GM19023 (cell line): ENCODE data around the gene CD68.
"Not testable (repeated sequence)": the region's sequence is repeated elsewhere in the genome, so short reads cannot be mapped to it uniquely, and the experiment has no call there.

Source experiments
- ATAC-seq: cut with Tn5 transposase; IDR thresholded peaks from one replicate; pipeline ENCODE4 v1.9.1; 2021; ENCODE audit warnings: mild to moderate bottlenecking, moderate library complexity; ENCODE audit not compliant: unreplicated experiment

CD68 gene

GRCh38 chr17:7577327-7578199 is 1.9 kb upstream of the CD68 start:
- no peak for ATAC-seq

- no peak for ATAC-seq
Measured at GRCh38 chr17:7579834-7580603, 581 bp downstream of the CD68 start.

- no peak for ATAC-seq
Measured at GRCh38 chr17:7580604-7581575, 1.5 kb downstream of the CD68 start.

GRCh38 chr17:7582396-7583252 is 3.2 kb downstream of the CD68 start:
- no peak for ATAC-seq

- peak; percentile 78 for ATAC-seq
Measured at GRCh38 chr17:7583253-7584109, 4.0 kb downstream of the CD68 start, which contains the start of gene MPDU1. TSS of gene MPDU1 (plus strand) at chr17:7583852. CDS start at chr17:7583863, 11 bp downstream.

- no peak for ATAC-seq
Measured at GRCh38 chr17:7586673-7587419, 7.4 kb downstream of the CD68 start.

GRCh38 chr17:7587420-7588151 is 8.1 kb downstream of the CD68 start:
- ATAC-seq: no peak

- ATAC-seq: no peak
Measured at GRCh38 chr17:7588553-7589203, 9.2 kb downstream of the CD68 start.

GRCh38 chr17:7589204-7589868 is 9.9 kb downstream of the CD68 start:
- peak; percentile 50 for ATAC-seq

- no peak for ATAC-seq
Measured at GRCh38 chr17:7589891-7590691, 10.7 kb downstream of the CD68 start, which contains the start of gene SOX15. TSS of gene SOX15 (minus strand) at chr17:7590094. CDS start at chr17:7589676, 418 bp downstream.

- no peak for ATAC-seq
Measured at GRCh38 chr17:7590743-7591142, 11.3 kb downstream of the CD68 start.

- ATAC-seq: no peak
Measured at GRCh38 chr17:7591596-7591995, 12.2 kb downstream of the CD68 start.

GRCh38 chr17:7592422-7593021 is 13.1 kb downstream of the CD68 start:
- ATAC-seq: no peak

- no peak for ATAC-seq
Measured at GRCh38 chr17:7593296-7593695, 13.9 kb downstream of the CD68 start.

GRCh38 chr17:7597561-7597960 is 18.1 kb downstream of the CD68 start:
- not testable (repeated sequence) for ATAC-seq
